MCF 10A (cell line): Measurements from ENCODE around the gene FZD8. TPM values are rescaled to one million over a fixed set of nuclear protein-coding genes. Genes with fewer than 3 reads are reported as not detected.
A peak's percentile ranks its signal among the peaks of the same experiment; 100 is the strongest.

Experiments
- BruUV-seq: library from RNA; stranded (reverse); fragments of 400-500 nt; replicated peaks from 2 replicates; lab custom pipeline; 2021; lab: Mats Ljungman, UMichigan
- CTCF ChIA-PET: fragments of 300-600 bp; sonication (Branson Sonifier 250); formaldehyde crosslinking; extraction: SDS; loops from one replicate; lab custom pipeline; 2021; ENCODE audit warnings: antibody characterized with exemption, inconsistent platforms; lab: Yijun Ruan, JAX
- POLR2A ChIA-PET: fragments of 300-600, 350-650 bp; sonication (Branson Sonifier 250); formaldehyde crosslinking; extraction: SDS; loops from one replicate; lab custom pipeline; 2020; ENCODE audit warnings: antibody characterized with exemption, inconsistent platforms; lab: Yijun Ruan, JAX
- DNase-seq: peaks from one replicate; pipeline ENCODE4 v3.0.0-alpha.2; 2018; ENCODE audit not compliant: unreplicated experiment
- H3K27ac Mint-ChIP-seq: one replicate; pipeline ENCODE4 v1.8.0; 2022; ENCODE audit warnings: mild to moderate bottlenecking, low read depth, mixed read lengths; ENCODE audit not compliant: unreplicated experiment
- H3K27me3 Mint-ChIP-seq: one replicate; pipeline ENCODE4 v1.8.0; 2022; ENCODE audit warnings: mixed read lengths; ENCODE audit not compliant: insufficient read depth, unreplicated experiment
- H3K36me3 Mint-ChIP-seq: one replicate; pipeline ENCODE4 v1.8.0; 2022; ENCODE audit warnings: mild to moderate bottlenecking, moderate library complexity, mixed read lengths; ENCODE audit not compliant: insufficient read depth, unreplicated experiment
- H3K4me1 Mint-ChIP-seq: one replicate; pipeline ENCODE4 v1.8.0; 2022; ENCODE audit warnings: mixed read lengths; ENCODE audit not compliant: insufficient read depth, unreplicated experiment
- H3K4me3 Mint-ChIP-seq: one replicate; pipeline ENCODE4 v1.8.0; 2022; ENCODE audit warnings: mild to moderate bottlenecking, moderate library complexity, mixed read lengths; ENCODE audit not compliant: unreplicated experiment
- H3K9me3 Mint-ChIP-seq: one replicate; pipeline ENCODE4 v1.8.0; 2022; ENCODE audit warnings: mixed read lengths; ENCODE audit not compliant: unreplicated experiment
- CTCF ChIP-seq: fragments of 200-600 bp; IDR thresholded peaks from one replicate; pipeline ENCODE4 v1.8.0; 2022; ENCODE audit warnings: antibody characterized with exemption, mild to moderate bottlenecking; ENCODE audit not compliant: unreplicated experiment
- intact Hi-C: fragments of 100-400 bp; cut with micrococcal nuclease; formaldehyde crosslinking; loops from 2 replicates; pipeline ENCODE4 v1.14.1; 2022
- total RNA-seq: library from RNA; stranded (reverse); gene quantifications from 2 replicates; pipeline ENCODE4 v1.2.3, GENCODE V29; 2022

Gene FZD8
- total RNA-seq, 1 experiment from 2014 or later = 9.8 TPM

DNA sequence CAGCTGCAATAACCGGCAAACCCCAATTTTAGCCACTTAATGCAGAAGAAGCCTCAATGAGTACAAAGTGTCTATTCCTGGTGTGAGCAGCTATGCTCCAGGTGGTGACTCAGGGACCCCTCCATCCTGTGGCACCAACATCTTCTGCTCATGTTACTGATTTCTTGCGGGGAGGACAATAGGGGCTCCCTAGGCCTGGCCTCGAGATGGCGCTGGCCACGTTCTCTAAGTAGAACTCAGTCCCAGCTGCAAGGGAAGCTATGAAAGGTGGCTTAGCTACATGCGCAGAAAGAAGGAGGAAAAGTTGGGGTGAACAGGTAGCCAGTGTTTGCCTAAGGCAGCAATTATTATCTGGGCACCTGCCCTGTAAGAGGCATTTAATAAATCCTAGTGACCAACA, 30.3 kb downstream of the FZD8 start:
- intact Hi-C loops = loop anchor here (5.0 kb wide), 1 partner anchor 1271 kb away; no protein-coding TSS in a partner anchor
- TF ChIP-seq CTCF = no peak
- DNase-seq = no peak
- Mint-ChIP-seq H3K36me3 (no peaks in the 10 kb centered on the region), H3K4me1 (no peaks in the 10 kb centered on the region), H3K4me3 (no peak overlapping the region), H3K27me3 (peaks cover 16% of the 10 kb centered on the region), H3K9me3 (no peaks in the 10 kb centered on the region), H3K27ac (no peak overlapping the region)
- ChIA-PET CTCF (interaction anchor here (0.6 to 3.6 kb wide), 8 partner anchors 20 to 1269 kb away, joined by 3 to 34 read pairs (median 4); no protein-coding TSS in a partner anchor), POLR2A (no interaction called here)
- BruUV-seq = no TSS peak

DNA sequence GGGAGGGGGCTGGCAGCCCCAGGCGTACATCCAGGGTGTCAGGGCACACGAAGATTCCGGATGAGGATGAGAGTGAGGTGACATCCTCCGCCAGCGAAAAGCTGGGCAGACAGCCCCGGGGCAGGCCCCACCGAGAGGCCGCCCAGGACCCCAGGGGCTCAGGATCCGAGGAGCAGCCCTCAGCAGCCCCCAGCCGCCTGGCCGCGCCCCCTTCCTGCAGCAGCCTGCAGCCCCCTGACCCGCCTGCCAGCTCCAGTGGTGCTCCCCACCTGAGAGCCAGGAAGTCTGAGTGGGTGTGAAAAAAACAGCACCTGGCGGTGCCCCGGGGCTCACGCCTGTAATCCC, 33.8 kb downstream of the FZD8 start:
- H3K27ac Mint-ChIP-seq = no peak overlapping the region
- peaks cover 34% of the 10 kb centered on the region for H3K27me3 Mint-ChIP-seq
- H3K9me3 Mint-ChIP-seq = no peaks in the 10 kb centered on the region
- POLR2A ChIA-PET = no interaction called here
- BruUV-seq = no TSS peak
- intact Hi-C loops = no loop called here
- no peak for TF ChIP-seq CTCF
- H3K36me3 Mint-ChIP-seq = no peaks in the 10 kb centered on the region
- CTCF ChIA-PET = no interaction called here
- DNase-seq = no peak
- no peak overlapping the region for H3K4me3 Mint-ChIP-seq
- no peaks in the 10 kb centered on the region for H3K4me1 Mint-ChIP-seq

- no peak for TF ChIP-seq CTCF
- no peak overlapping the region for H3K4me3 Mint-ChIP-seq
- DNase-seq = no peak
- H3K27ac Mint-ChIP-seq = no peak overlapping the region
- no peaks in the 10 kb centered on the region for H3K9me3 Mint-ChIP-seq
- intact Hi-C loops = no loop called here
- ChIA-PET POLR2A (no interaction called here), CTCF (no interaction called here)
- H3K36me3 Mint-ChIP-seq = no peaks in the 10 kb centered on the region
- peaks cover 36% of the 10 kb centered on the region for H3K27me3 Mint-ChIP-seq
- no TSS peak for BruUV-seq
- H3K4me1 Mint-ChIP-seq = no peaks in the 10 kb centered on the region
Observed at GRCh38 chr10:35607475-35608327, 34.4 kb downstream of the FZD8 start.

- CTCF ChIA-PET = no interaction called here
- Mint-ChIP-seq H3K4me3 (no peak overlapping the region), H3K4me1 (no peaks in the 10 kb centered on the region), H3K27ac (no peak overlapping the region), H3K27me3 (peaks cover 24% of the 10 kb centered on the region), H3K9me3 (no peaks in the 10 kb centered on the region), H3K36me3 (no peaks in the 10 kb centered on the region)
- POLR2A ChIA-PET = no interaction called here
- no TSS peak for BruUV-seq
- peak; percentile 48 for DNase-seq
- TF ChIP-seq CTCF = no peak
- intact Hi-C loops = no loop called here
Observed at GRCh38 chr10:35606430-35606829, 35.7 kb downstream of the FZD8 start.
